ENCODE results near the gene C2orf69.

DNA sequence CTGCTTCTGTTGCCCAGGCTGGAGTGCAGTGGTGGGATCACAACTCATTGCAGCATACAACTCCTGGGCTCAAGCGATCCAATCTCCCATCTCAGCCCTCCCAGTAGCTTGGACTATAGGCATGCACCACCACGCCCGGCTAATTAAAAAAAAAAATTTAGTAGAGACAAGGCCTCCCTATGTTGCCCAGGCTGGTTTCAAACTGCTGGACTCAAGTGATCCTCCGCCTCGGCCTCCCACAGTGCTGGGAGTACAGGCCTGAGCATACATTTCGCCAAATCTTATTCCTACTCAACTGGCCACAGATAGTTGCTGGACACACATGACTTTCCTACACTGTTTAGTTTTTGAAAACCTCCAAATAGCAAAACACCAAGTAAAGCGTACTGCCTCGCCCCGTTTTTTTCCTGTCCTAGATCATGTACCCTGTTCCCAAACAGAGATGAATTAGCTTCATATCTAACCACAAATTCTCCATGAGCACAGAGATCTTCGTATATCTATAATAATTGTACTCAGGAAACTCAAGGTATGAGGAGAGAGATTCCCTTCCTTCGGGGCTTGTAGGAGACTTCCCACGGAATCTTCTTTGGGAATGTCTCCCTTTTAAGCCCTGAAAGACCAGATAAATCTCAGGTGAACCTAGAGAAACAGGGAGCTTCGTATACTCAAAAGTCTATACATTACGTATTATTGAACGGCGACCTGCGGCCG, 598 bp upstream of the C2orf69 start:
- TF ChIP-seq, protein P1, sequence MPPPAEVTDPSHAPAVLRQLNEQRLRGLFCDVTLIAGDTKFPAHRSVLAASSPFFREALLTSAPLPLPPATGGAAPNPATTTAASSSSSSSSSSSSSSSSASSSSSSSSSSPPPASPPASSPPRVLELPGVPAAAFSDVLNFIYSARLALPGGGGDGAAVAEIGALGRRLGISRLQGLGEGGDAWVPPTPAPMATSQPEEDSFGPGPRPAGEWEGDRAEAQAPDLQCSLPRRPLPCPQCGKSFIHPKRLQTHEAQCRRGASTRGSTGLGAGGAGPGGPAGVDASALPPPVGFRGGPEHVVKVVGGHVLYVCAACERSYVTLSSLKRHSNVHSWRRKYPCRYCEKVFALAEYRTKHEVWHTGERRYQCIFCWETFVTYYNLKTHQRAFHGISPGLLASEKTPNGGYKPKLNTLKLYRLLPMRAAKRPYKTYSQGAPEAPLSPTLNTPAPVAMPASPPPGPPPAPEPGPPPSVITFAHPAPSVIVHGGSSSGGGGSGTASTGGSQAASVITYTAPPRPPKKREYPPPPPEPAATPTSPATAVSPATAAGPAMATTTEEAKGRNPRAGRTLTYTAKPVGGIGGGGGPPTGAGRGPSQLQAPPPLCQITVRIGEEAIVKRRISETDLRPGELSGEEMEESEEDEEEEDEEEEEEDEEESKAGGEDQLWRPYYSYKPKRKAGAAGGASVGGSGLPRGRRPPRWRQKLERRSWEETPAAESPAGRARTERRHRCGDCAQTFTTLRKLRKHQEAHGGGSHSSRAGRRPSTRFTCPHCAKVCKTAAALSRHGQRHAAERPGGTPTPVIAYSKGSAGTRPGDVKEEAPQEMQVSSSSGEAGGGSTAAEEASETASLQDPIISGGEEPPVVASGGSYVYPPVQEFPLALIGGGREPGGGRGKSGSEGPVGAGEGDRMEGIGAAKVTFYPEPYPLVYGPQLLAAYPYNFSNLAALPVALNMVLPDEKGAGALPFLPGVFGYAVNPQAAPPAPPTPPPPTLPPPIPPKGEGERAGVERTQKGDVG (CRISPR knock-in tag; IDR thresholded peaks at IDR 0.05; ENCODE audit: borderline replicate concordance), result no peak
- TF ChIP-seq POLR2A (IDR thresholded peaks at IDR 0.05; ENCODE audit: insufficient read depth in 1 of 2, low read depth in 2 of 2, low read length in 2 of 2) (no peak), ZNF274 (CRISPR knock-in tag; IDR thresholded peaks at IDR 0.05) (no peak)

Measured in HepG2 (cell line).